ENCODE results near the gene TBC1D1. TPM values are rescaled to one million over a fixed set of nuclear protein-coding genes. Genes with fewer than 3 reads are reported as not detected.
A peak's percentile ranks its signal among the peaks of the same experiment; 100 is the strongest.

Gene TBC1D1
- total and polyA plus RNA-seq, 5 donors, result 86.7 to 134 (median 116) TPM

DNA sequence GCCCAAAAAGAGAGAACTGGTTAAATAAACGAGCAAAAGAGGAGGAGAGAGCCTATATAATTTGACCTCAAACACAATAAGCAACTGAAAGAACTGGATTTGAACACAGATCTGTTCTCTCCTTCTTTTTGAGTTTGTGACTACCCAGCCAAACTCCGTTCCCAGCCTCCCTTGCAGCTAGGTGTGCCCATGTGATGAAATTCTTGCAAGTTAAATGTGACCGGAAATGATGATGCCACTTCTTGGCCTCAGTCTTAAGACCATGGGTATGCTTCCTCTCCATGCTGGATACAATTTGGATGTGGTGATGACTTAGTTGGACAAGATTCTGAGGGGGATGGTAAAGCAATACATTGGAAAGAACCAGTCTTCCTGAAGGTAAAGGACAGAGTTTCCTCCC is 273.5 kb downstream of the TBC1D1 start:
- H3K9me3 ChIP-seq (ENCODE audit: control insufficient read depth, low read length), result no peaks in the 10 kb centered on the region
- no peaks in the 10 kb centered on the region for H3K27me3 ChIP-seq (ENCODE audit: control insufficient read depth, insufficient read depth)
- H3K4me1 ChIP-seq (ENCODE audit: control insufficient read depth, insufficient read depth, low read length), result peaks cover 3% of the 10 kb centered on the region
- H3K4me3 ChIP-seq (ENCODE audit: low read length), result no peak overlapping the region
- no peak overlapping the region for H3K27ac ChIP-seq (ENCODE audit: low read length)
- 96% methylated on average over 3 of the region's 3 CpGs for WGBS
- ATAC-seq (no peak), DNase-seq (no peak)
- intact Hi-C loops (cut with DNase I), result no loop called here

DNA sequence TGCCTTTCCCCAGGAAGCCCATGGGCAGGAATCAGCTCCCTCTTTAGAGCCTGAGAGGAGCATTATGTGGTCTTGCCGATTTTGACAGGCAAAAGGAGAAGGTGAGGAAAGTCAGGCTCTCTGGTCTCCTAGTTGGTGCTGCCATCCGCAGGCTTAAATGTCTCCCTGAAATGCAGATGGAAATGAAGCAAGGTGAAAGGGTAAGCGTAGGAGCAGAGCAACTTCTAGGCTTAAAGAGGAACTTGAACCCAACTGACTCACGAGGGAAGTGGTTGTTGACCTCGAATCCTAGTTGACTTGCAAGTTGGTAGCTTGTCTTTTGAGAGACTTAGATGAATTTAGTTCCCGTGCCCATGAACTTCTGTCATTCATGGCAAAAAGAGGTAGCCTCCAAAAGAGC is 275.2 kb downstream of the TBC1D1 start:
- H3K27ac ChIP-seq (ENCODE audit: low read length), result no peak overlapping the region
- ATAC-seq, result no peak
- no peaks in the 10 kb centered on the region for H3K9me3 ChIP-seq (ENCODE audit: control insufficient read depth, low read length)
- intact Hi-C loops (cut with DNase I), result no loop called here
- H3K27me3 ChIP-seq (ENCODE audit: control insufficient read depth, insufficient read depth), result no peaks in the 10 kb centered on the region
- no peak for DNase-seq
- no peaks in the 10 kb centered on the region for H3K4me1 ChIP-seq (ENCODE audit: control insufficient read depth, insufficient read depth, low read length)
- 73% methylated on average over 6 of the region's 6 CpGs for WGBS
- H3K4me3 ChIP-seq (ENCODE audit: low read length), result no peak overlapping the region

DNA sequence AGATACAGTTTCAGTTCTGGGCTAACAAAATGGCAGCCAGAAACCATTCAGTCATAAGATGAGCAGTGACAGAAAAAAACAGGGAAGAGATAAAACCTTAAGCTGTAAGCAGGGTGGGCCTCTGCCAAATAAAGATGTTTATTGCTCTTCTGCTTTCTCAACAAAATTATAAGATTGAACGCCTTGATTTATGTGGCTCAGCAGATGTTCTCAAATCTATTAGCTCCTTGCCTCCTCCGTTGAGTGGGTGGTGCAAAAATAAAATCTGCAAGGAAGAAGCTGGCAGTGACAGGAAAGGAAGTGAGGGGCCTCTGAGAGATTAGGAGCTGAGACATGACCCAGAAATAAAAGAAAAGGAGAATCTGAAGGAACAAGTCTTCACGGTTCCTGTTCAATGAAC is 275.9 kb downstream of the TBC1D1 start:
- Histone ChIP-seq H3K9me3 (ENCODE audit: control insufficient read depth, low read length) (no peaks in the 10 kb centered on the region), H3K27ac (ENCODE audit: low read length) (no peak overlapping the region), H3K4me3 (ENCODE audit: low read length) (no peak overlapping the region), H3K4me1 (ENCODE audit: control insufficient read depth, insufficient read depth, low read length) (no peaks in the 10 kb centered on the region), H3K27me3 (ENCODE audit: control insufficient read depth, insufficient read depth) (no peaks in the 10 kb centered on the region)
- intact Hi-C loops (cut with DNase I), result no loop called here
- no peak for DNase-seq
- 55% methylated on average over 3 of the region's 3 CpGs for WGBS
- no peak for ATAC-seq

DNA sequence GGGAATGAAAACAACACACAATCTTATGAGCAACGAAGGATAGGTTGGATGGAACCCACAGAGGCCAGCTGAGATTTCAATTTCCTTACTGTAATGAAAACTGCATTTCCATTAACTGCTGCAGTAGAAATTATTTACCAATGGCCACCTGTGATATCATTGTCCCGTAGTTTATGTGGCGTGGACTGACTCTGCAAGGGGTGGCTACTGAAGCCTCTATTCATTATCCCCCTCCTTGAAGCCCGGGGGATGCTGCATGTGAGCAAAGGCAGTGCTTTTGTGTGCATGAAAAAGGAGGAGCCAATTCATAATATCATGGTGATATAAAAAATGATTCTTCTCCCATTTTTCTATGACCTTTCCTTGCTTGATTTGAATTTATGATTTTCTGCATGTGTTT is 277.1 kb downstream of the TBC1D1 start:
- H3K27ac ChIP-seq (ENCODE audit: low read length), result no peak overlapping the region
- no peak overlapping the region for H3K4me3 ChIP-seq (ENCODE audit: low read length)
- H3K9me3 ChIP-seq (ENCODE audit: control insufficient read depth, low read length), result no peaks in the 10 kb centered on the region
- intact Hi-C loops (cut with DNase I), result no loop called here
- DNase-seq (no peak), ATAC-seq (no peak)
- no peaks in the 10 kb centered on the region for H3K4me1 ChIP-seq (ENCODE audit: control insufficient read depth, insufficient read depth, low read length)
- H3K27me3 ChIP-seq (ENCODE audit: control insufficient read depth, insufficient read depth), result no peaks in the 10 kb centered on the region
- 86% methylated on average over 4 of the region's 4 CpGs for WGBS

DNA sequence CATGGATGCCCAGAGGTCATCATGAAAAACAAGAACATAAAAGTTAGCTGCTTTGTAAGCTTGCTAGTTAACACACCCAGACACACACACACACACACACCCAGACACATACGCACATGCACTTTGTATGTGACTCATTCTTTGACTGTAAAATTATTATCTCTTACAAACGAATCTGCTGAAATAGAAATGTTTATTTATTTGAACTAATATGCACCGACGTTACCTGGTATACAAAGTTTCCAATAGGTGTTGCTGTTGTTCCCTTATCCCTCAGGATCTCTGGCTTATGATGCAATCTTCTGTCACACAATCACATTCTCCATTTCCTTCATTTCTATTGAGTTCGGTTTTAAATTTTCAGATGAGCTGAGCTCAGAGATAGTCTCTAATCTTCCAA is 278.6 kb downstream of the TBC1D1 start:
- ATAC-seq, result no peak
- H3K4me1 ChIP-seq (ENCODE audit: control insufficient read depth, insufficient read depth, low read length), result no peaks in the 10 kb centered on the region
- intact Hi-C loops (cut with DNase I), result no loop called here

DNA sequence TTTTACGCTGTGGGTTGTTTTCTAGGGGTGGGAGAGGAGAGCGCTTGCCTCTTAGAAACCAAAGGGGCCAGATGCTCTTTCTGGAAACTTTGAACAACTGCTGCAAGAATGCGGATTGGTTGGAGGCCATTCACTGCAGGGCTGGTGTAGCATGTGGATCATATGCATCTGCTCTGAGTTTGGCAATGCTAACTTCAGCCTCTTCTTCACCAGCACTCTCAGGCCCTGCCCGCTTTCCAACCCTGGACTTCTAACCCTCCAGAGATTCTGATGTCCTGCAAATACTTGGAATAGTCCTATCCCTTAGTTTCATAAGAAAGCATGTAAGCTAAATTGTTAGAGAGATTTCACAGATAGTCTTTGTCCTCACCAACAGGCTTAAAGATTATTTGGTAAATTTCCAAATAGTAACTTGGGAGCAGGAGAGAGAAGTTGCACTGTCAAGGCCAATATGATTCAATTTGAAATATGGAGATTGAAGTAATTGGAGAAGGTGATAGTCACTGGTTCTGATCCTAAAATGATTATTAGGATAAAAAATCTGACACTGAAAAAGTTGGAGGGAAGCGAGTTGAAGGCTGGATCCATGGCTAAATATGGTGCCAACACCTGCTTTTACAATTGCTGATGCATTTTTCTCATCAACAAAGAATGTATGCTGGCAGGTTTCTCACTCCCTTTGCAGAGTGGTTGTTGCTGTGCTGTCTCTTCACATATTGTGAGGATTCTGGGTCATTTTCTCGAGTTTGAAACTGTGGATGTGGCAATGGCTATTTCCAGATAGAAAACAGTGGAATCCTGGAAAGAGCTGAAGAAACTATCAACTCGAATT is 279.7 kb downstream of the TBC1D1 start:
- intact Hi-C loops (cut with DNase I), result loop anchor here in 2 of 4 donors (10.0 kb wide), 2 partner anchors 86 to 106 kb away; no protein-coding TSS in a partner anchor
- no peak for ATAC-seq
- Histone ChIP-seq H3K4me3 (ENCODE audit: low read length) (no peak overlapping the region), H3K27ac (ENCODE audit: low read length) (no peak overlapping the region), H3K4me1 (ENCODE audit: control insufficient read depth, insufficient read depth, low read length) (no peaks in the 10 kb centered on the region), H3K9me3 (ENCODE audit: control insufficient read depth, low read length) (no peaks in the 10 kb centered on the region), H3K27me3 (ENCODE audit: control insufficient read depth, insufficient read depth) (no peaks in the 10 kb centered on the region)
- WGBS, result 83% methylated on average over 7 of the region's 7 CpGs
- no peak for DNase-seq

More for the DNA sequence above, 278.6 kb downstream of the TBC1D1 start:
- H3K9me3 ChIP-seq (ENCODE audit: control insufficient read depth, low read length), result no peaks in the 10 kb centered on the region
- no peak overlapping the region for H3K27ac ChIP-seq (ENCODE audit: low read length)
- WGBS, result 79% methylated on average over 5 of the region's 5 CpGs
- no peak for DNase-seq
- no peaks in the 10 kb centered on the region for H3K27me3 ChIP-seq (ENCODE audit: control insufficient read depth, insufficient read depth)
- no peak overlapping the region for H3K4me3 ChIP-seq (ENCODE audit: low read length)

GRCh38 chr4:38172078-38172477 is 281.2 kb downstream of the TBC1D1 start:
- no peaks in the 10 kb centered on the region for H3K4me1 ChIP-seq (ENCODE audit: control insufficient read depth, insufficient read depth, low read length)

DNA sequence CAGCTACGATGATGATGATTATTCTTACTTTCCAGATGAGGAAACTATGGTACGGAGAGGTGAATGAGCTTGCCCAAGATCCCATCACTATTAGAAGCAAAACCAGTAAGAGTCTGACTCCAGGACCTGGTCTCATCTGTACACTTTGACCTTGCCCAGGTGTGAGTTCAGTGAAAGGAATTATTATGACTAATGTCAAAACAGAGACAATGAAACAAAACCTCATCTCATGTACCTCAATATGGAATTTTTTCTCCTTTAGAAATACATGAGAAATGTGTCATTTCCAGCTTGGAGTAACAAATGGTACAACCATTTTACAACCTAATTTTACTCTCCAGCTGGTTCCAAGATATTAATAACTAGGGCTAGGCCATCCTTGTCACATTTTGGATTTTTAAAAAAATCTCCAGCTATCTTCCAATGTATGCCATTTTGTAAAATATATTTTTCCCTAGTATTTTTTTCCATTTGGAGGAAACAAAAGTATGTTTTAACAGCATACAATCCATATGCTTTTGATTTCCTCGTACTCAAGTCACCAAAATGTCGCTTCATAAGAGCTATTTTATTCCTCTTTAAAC is 283.1 kb downstream of the TBC1D1 start:
- H3K4me1 ChIP-seq (ENCODE audit: control insufficient read depth, insufficient read depth, low read length), result no peaks in the 10 kb centered on the region
- ATAC-seq (no peak), DNase-seq (no peak)
- H3K9me3 ChIP-seq (ENCODE audit: control insufficient read depth, low read length), result no peaks in the 10 kb centered on the region
- no peak overlapping the region for H3K27ac ChIP-seq (ENCODE audit: low read length)
- no peak overlapping the region for H3K4me3 ChIP-seq (ENCODE audit: low read length)
- WGBS, result 91% methylated on average over 4 of the region's 4 CpGs
- H3K27me3 ChIP-seq (ENCODE audit: control insufficient read depth, insufficient read depth), result no peaks in the 10 kb centered on the region
- intact Hi-C loops (cut with DNase I), result loop anchor here in 2 of 4 donors (10.0 kb wide), 2 partner anchors 89 to 109 kb away; no protein-coding TSS in a partner anchor

More at GRCh38 chr4:38172078-38172477, 281.2 kb downstream of the TBC1D1 start:
- WGBS, result 93% methylated on average over 6 of the region's 6 CpGs
- H3K27me3 ChIP-seq (ENCODE audit: control insufficient read depth, insufficient read depth), result no peaks in the 10 kb centered on the region
- no peak overlapping the region for H3K4me3 ChIP-seq (ENCODE audit: low read length)
- intact Hi-C loops (cut with DNase I), result loop anchor here in 2 of 4 donors (10.0 kb wide), 2 partner anchors 87 to 107 kb away; no protein-coding TSS in a partner anchor
- no peak for ATAC-seq
- no peak overlapping the region for H3K27ac ChIP-seq (ENCODE audit: low read length)
- no peak for DNase-seq
- no peaks in the 10 kb centered on the region for H3K9me3 ChIP-seq (ENCODE audit: control insufficient read depth, low read length)

- intact Hi-C loops (cut with DNase I), result loop anchor here in 3 of 4 donors (5.0 to 10.0 kb wide), 4 partner anchors 90 to 148 kb away; no protein-coding TSS in a partner anchor
- DNase-seq (no peak), ATAC-seq (peak in 1 of 2 donors; percentile 38)
- H3K27ac ChIP-seq (ENCODE audit: low read length), result no peak overlapping the region
- H3K4me1 ChIP-seq (ENCODE audit: control insufficient read depth, insufficient read depth, low read length), result no peaks in the 10 kb centered on the region
- H3K4me3 ChIP-seq (ENCODE audit: low read length), result no peak overlapping the region
- 50% methylated on average over 2 of the region's 2 CpGs for WGBS
- no peaks in the 10 kb centered on the region for H3K27me3 ChIP-seq (ENCODE audit: control insufficient read depth, insufficient read depth)
- H3K9me3 ChIP-seq (ENCODE audit: control insufficient read depth, low read length), result no peaks in the 10 kb centered on the region
These were observed 283.9 kb downstream of the TBC1D1 start for GRCh38 chr4:38174801-38175200.

DNA sequence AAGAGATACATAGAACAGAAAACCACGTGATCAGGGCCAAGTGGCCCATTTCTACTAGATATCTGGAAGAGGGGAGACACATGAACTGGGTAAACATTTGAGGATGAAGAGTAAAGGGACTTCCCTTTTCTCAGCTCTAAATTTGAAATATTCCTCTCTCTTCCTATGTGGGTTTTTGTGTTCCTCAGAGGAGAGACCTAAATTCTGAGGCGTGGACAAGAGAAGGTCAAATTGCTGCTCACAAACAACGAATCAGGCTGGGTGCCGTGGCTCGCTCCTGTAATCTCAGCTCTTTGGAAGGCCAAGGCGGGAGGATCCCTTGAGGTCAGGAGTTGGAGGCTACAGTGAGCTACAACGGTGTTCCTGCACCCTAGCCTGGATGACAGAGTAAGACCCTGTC is 285.3 kb downstream of the TBC1D1 start:
- peak in 1 of 3 donors; percentile 28 for DNase-seq
- ATAC-seq, result no peak
- H3K4me1 ChIP-seq (ENCODE audit: control insufficient read depth, insufficient read depth, low read length), result no peaks in the 10 kb centered on the region
- WGBS, result 83% methylated on average over 7 of the region's 7 CpGs
- H3K4me3 ChIP-seq (ENCODE audit: low read length), result no peak overlapping the region
- intact Hi-C loops (cut with DNase I), result loop anchor here in 3 of 4 donors (5.0 to 10.0 kb wide), 4 partner anchors 91 to 146 kb away; no protein-coding TSS in a partner anchor
- no peaks in the 10 kb centered on the region for H3K9me3 ChIP-seq (ENCODE audit: control insufficient read depth, low read length)
- no peak overlapping the region for H3K27ac ChIP-seq (ENCODE audit: low read length)
- H3K27me3 ChIP-seq (ENCODE audit: control insufficient read depth, insufficient read depth), result no peaks in the 10 kb centered on the region

DNA sequence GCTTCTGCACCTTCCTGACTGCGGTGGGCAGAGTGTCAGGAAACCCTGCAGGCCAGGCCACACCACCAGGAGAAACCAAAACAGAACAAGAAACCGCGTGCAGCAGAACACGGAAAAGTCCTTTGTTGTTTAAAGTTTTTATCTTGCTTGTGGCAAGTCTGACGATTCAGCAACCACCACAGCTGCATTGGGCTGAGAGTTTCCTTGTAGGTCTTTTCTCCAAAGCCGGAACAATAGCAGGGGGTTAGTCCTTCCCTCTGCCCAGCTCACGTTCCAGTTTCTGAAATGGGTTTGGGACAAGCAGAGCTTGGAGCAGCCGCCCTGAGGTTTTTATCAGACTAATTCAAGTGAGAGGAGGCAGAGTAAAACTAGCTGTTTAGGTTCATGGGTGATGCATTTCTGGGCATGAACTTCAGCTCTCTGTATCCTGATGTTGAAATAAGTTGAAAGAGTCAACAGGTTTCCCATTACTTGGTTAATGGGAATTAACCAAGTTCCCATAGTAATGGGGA is 286.2 kb downstream of the TBC1D1 start:
- no peaks in the 10 kb centered on the region for H3K4me1 ChIP-seq (ENCODE audit: control insufficient read depth, insufficient read depth, low read length)
- H3K27me3 ChIP-seq (ENCODE audit: control insufficient read depth, insufficient read depth), result no peaks in the 10 kb centered on the region
- DNase-seq, result peak; percentile 25 to 59 (median 50)
- H3K4me3 ChIP-seq (ENCODE audit: low read length), result no peak overlapping the region
- no peaks in the 10 kb centered on the region for H3K9me3 ChIP-seq (ENCODE audit: control insufficient read depth, low read length)
- peak; percentile 48 to 72 for ATAC-seq
- 48% methylated on average over 8 of the region's 8 CpGs for WGBS
- intact Hi-C loops (cut with DNase I), result loop anchor here in 3 of 4 donors (5.0 to 10.0 kb wide), 4 partner anchors 92 to 145 kb away; no protein-coding TSS in a partner anchor
- peak overlapping the region; percentile 30 for H3K27ac ChIP-seq (ENCODE audit: low read length)
